GM12874 (cell line): Measurements from ENCODE around the gene RFC4.

ENCODE experiments used
- CTCF ChIP-seq: IDR thresholded peaks from 2 replicates; pipeline ENCODE4 v1.5.1; 2011; ENCODE audit warnings: low read depth, mild to moderate bottlenecking, control low read depth, low read length, moderate library complexity; ENCODE audit not compliant: insufficient read depth

The RFC4 gene

DNA sequence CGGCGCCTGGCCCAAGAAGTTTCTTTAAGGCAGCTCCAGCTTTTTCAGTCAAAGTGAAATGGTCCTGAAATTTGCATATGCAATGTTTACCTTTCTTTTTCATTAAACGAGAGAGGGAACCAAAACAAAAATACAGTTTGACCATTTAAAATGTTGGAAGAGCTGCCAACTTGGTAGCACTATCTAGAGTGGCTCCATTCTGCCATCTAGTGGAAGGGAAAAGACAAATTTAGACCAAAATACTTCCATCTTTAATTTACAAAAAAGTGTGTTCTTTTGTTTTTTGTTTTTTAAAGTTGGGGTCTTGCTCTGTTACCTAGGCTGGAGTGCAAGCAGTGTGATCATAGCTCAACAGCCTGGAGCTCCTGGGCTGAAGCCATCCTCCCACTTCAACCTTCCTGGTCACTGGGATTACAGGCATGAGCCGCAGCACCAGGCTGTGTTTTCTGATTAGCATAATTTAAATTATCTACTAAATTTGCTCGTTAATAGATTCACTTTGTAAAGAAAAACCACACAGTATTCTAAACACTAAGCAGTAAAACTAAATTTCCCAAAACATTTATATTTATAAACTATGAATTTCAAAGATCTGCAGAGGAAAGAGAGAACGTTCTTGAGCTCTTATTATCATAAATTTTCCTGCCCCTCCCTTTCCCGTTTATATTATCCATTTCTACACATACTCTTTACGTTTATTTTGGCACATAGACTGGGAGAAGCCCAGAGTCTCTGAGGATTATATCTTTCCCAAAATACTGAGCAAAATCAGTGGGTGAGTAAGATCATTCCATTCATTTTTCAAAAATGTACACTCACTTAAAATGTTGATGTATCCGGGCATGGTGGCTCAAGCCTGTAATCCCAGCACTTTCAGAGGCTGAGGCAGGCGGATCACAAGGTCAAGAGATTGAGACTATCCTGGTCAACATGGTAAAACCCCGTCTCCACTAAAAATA, 15.4 kb upstream of the RFC4 start:
- peak; percentile 56 for TF ChIP-seq CTCF

- TF ChIP-seq CTCF = no peak
These were observed 12.7 kb upstream of the RFC4 start for GRCh38 chr3:186818956-186819355.

DNA sequence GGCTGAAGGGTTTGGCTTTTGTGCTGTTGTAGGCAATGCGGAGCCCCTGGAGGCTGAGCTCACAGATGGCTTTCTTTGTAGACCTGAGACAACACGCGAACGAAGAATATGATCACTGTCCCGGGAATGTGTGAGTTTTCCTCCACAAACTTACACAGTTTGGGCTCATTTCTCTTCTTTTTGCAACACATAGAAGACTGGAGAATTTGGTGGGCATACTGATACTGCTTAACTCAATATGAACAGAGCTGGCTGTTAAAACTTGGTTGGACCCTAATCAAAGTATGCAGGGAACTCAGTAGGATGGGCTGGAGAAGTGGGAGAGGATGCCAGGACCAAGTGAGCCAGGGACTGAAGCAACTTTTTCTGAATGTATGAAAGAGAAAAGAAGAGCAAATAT, 12.2 kb upstream of the RFC4 start:
- TF ChIP-seq CTCF = no peak

DNA sequence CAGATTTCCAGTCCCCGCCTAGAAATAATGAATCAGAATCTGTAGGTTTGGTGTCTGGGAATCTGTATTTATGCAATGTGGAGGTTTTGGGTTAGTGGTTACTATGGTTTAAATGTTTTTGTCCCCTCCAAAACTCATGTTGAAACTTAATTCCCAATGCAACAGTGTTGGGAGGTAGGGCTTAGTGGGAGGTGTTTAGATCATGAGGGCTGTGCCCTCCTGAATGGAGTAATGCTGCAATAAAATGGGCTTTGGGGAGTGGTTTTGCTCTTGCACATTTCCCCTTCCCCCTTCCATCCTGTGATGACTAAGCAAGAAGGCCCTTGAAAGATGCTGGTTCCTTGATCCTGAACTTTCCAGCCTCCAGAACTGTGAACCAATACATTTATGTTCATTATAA, 9.2 kb upstream of the RFC4 start:
- no peak for TF ChIP-seq CTCF

DNA sequence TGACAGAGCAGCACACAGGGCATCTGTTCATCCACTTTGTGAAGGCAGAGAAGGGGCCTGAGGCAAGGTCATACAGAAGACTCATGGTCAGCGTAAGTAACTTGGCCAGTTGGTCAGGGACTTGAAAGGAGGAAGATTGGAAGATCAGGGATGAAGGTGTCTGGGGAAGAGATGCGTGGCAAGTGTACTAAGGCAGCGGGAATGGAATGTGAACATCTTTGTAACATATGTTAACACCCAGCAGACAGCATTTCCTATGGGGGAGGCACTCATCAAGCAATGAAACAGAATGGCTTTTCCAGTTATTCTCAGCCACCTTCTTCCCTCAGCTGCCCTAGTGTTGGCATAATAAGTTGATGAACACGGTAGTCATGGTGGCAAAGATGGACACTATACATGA, 7.8 kb upstream of the RFC4 start:
- TF ChIP-seq CTCF = no peak

DNA sequence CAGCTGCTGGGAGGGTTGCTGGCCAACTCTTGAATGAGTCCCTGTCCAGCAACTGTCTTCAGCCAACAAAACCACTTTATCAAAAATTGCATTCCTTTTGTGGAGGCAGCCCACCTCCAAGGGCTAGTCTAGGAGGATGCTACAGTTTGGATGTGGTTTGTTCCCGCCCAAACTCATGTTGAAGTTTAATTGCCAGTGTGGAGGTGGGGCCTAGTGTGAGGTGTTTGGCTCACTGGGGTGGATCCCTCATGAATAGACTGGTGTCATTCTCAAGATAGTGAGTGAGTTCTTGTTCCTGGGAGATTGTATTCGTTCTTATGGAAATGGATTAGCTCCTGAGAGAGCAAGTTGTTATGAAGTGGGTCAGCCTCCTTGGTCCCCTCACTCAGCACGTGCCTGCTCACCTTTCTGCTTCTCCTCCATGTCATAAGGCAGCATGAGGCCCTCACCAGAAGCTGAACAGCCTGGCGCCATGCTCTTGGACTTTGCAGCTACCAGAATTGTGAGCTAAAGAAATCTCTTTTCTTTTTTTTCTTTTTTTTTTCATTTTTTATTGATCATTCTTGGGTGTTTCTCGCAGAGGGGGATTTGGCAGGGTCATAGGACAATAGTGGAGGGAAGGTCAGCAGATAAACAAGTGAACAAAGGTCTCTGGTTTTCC, 4.2 kb upstream of the RFC4 start:
- TF ChIP-seq CTCF = no peak

- no peak for TF ChIP-seq CTCF
These were observed 949 bp upstream of the RFC4 start for GRCh38 chr3:186807231-186807630.
